Stomach (tissue), 9 donors: ENCODE results near the gene TRAPPC2L. TPM values are rescaled to one million over a fixed set of nuclear protein-coding genes. Genes with fewer than 3 reads are reported as not detected.

ENCODE experiments used
- DNase-seq, 2 donors: peaks; one replicate each; pipeline versions ENCODE4 v3.0.0 to v3.0.0-alpha.2; 2013 to 2019
- H3K27ac ChIP-seq, 5 donors: fragments of 200-600 bp in 4 of 5; sonication (generic) in 4 of 5; one replicate each; pipeline ENCODE4 v1.5.1; 2013 to 2019; ENCODE audit warnings: mild to moderate bottlenecking in 1 of 5, moderate library complexity in 1 of 5
- H3K27me3 ChIP-seq, 3 donors: fragments of 200-600 bp; sonication (generic); one replicate each; pipeline ENCODE4 v1.5.1; 2017 to 2019; ENCODE audit warnings: mixed run types in 1 of 3
- H3K36me3 ChIP-seq, 4 donors: fragments of 200-600 bp; sonication (generic); 1 replicate in 3 of 4; 2 replicates in 1 of 4; pipeline ENCODE4 v1.5.1; 2016 to 2019
- H3K4me1 ChIP-seq, 4 donors: fragments of 200-600 bp; sonication (generic); one replicate each; pipeline ENCODE4 v1.5.1; 2016 to 2019
- H3K4me3 ChIP-seq, 4 donors: fragments of 200-600 bp; sonication (generic) in 3 of 4; one replicate each; pipeline ENCODE4 v1.5.1; 2016 to 2019; ENCODE audit warnings: mild to moderate bottlenecking in 1 of 4
- H3K9me3 ChIP-seq, 4 donors: fragments of 200-600 bp; sonication (generic); one replicate each; pipeline ENCODE4 v1.5.1; 2016 to 2019
- CTCF ChIP-seq, 7 experiments: fragments of 450-650 bp in 4 of 7; fragments of 200-600 bp in 3 of 7; sonication (generic) in 3 of 7; IDR thresholded peaks; one replicate each; pipeline ENCODE4 v1.5.1; 2016 to 2019; ENCODE audit warnings: antibody characterized with exemption in 7 of 7, control low read depth in 2 of 7, mild to moderate bottlenecking in 1 of 7
- EP300 ChIP-seq: sonication (generic); formaldehyde crosslinking; IDR thresholded peaks from one replicate; pipeline ENCODE4 v1.6.1; 2017; ENCODE audit warnings: antibody characterized with exemption
- POLR2A ChIP-seq, 4 donors: fragments of 450-650 bp; IDR thresholded peaks; one replicate each; pipeline ENCODE4 v1.6.1; 2016; ENCODE audit warnings: antibody characterized with exemption in 4 of 4, control low read depth in 2 of 4, mild to moderate bottlenecking in 1 of 4, moderate library complexity in 1 of 4
- POLR2AphosphoS5 ChIP-seq, 3 donors: sonication (generic); formaldehyde crosslinking; IDR thresholded peaks; one replicate each; pipeline ENCODE4 v1.6.1; 2016; ENCODE audit warnings: antibody characterized with exemption in 3 of 3
- WGBS, 5 donors: extraction: QIAGEN DNeasy Blood & Tissue Kit in 3 of 5; methylation state at CpG; one replicate each; pipeline versions ENCODE4 v1.1.5 to v1.1.7; 2013 to 2018; 5-methylcytosine and 5-hydroxymethylcytosine counted together
- intact Hi-C: fragments of 100-400 bp; cut with DNase I; formaldehyde crosslinking; loops from one replicate; pipeline ENCODE4 v1.15.1; 2023; ENCODE audit warnings: low total_unique reads
- polyA plus RNA-seq, 3 donors: library from polyadenylated mRNA; stranded (reverse); fragments of 200-250 nt; gene quantifications; one replicate each; pipeline ENCODE4 v1.2.3, GENCODE V29; 2013
- total RNA-seq, 5 donors: library from RNA; depleted of rRNA; stranded (reverse); fragments of >200 nt; gene quantifications; one replicate each; pipeline versions ENCODE4 v1.1.0 to v1.2.3, GENCODE V29; 2014 to 2016
- donor health status: healthy with polysubstance abuse.
- donor health status: Bipolar disorder and iron deficiency.
- donor health status: healthy.

Gene TRAPPC2L
- total and polyA plus RNA-seq, 8 donors, result 2.9 to 107 (median 30.4) TPM

- Histone ChIP-seq H3K4me3 (no peak overlapping the region), H3K27ac (no peak overlapping the region), H3K36me3 (peaks cover 33 to 47% (median 44%) of the 10 kb centered on the region in 4 donors), H3K4me1 (peaks cover 0 to 2% (median 0%) of the 10 kb centered on the region in 4 donors), H3K9me3 (no peaks in the 10 kb centered on the region), H3K27me3 (peaks cover 0 to 26% (median 2%) of the 10 kb centered on the region in 3 donors)
- DNase-seq, result no peak
- intact Hi-C loops, result no loop called here
- TF ChIP-seq CTCF (IDR thresholded peaks at IDR 0.05) (no peak), POLR2AphosphoS5 (IDR thresholded peaks at IDR 0.05) (no peak), EP300 (no peak), POLR2A (IDR thresholded peaks at IDR 0.05) (no peak)
- WGBS, 5 donors, result 76 to 96% (median 81%) methylated on average over 11 to 15 of the region's 15 CpGs; no CpG with 5 or more reads in 1 of the 5 donors
Observed at GRCh38 chr16:88864099-88864498, 7.2 kb downstream of the TRAPPC2L start.

GRCh38 chr16:88864521-88864920, 7.6 kb downstream of the TRAPPC2L start:
- Histone ChIP-seq H3K4me3 (no peak overlapping the region), H3K27me3 (peaks cover 0 to 30% (median 6%) of the 10 kb centered on the region in 3 donors), H3K36me3 (peaks cover 29 to 43% (median 39%) of the 10 kb centered on the region in 4 donors), H3K27ac (no peak overlapping the region), H3K9me3 (no peaks in the 10 kb centered on the region), H3K4me1 (no peaks in the 10 kb centered on the region)
- TF ChIP-seq CTCF (IDR thresholded peaks at IDR 0.05) (no peak), POLR2A (IDR thresholded peaks at IDR 0.05) (no peak), POLR2AphosphoS5 (IDR thresholded peaks at IDR 0.05) (no peak)
- DNase-seq, result no peak
- WGBS, 5 donors, result 73 to 91% (median 80%) methylated on average over 7 to 18 of the region's 18 CpGs
- intact Hi-C loops, result no loop called here

- DNase-seq, result no peak
- peaks cover 22 to 35% (median 31%) of the 10 kb centered on the region in 4 donors for H3K36me3 ChIP-seq
- intact Hi-C loops, result no loop called here
- H3K27ac ChIP-seq, result no peak overlapping the region
- H3K27me3 ChIP-seq, result peaks cover 0 to 38% (median 12%) of the 10 kb centered on the region in 3 donors
- no peaks in the 10 kb centered on the region for H3K9me3 ChIP-seq
- TF ChIP-seq CTCF (IDR thresholded peaks at IDR 0.05), result no peak
- no peak for TF ChIP-seq EP300
- no peak for TF ChIP-seq POLR2A (IDR thresholded peaks at IDR 0.05)
- no peak for TF ChIP-seq POLR2AphosphoS5 (IDR thresholded peaks at IDR 0.05)
- H3K4me3 ChIP-seq, result no peak overlapping the region
- no peaks in the 10 kb centered on the region for H3K4me1 ChIP-seq
- WGBS, 5 donors, result 70 to 84% (median 75%) methylated on average over 14 of the region's 14 CpGs
Observed at GRCh38 chr16:88865310-88865709, 8.4 kb downstream of the TRAPPC2L start.

GRCh38 chr16:88865742-88866141, 8.8 kb downstream of the TRAPPC2L start:
- intact Hi-C loops, result no loop called here
- Histone ChIP-seq H3K9me3 (no peaks in the 10 kb centered on the region), H3K36me3 (peaks cover 18 to 31% (median 27%) of the 10 kb centered on the region in 4 donors), H3K27ac (no peak overlapping the region), H3K27me3 (peaks cover 0 to 42% (median 16%) of the 10 kb centered on the region in 3 donors), H3K4me1 (peaks cover 0 to 3% (median 1%) of the 10 kb centered on the region in 4 donors), H3K4me3 (no peak overlapping the region)
- no peak for DNase-seq
- WGBS, 5 donors, result 72 to 93% (median 79%) methylated on average over 8 to 15 of the region's 15 CpGs
- TF ChIP-seq CTCF (IDR thresholded peaks at IDR 0.05) (no peak), POLR2AphosphoS5 (IDR thresholded peaks at IDR 0.05) (no peak), EP300 (no peak), POLR2A (IDR thresholded peaks at IDR 0.05) (no peak)
